K562 (cell line): ENCODE results near the gene SGPP1. TPM values are rescaled to one million over a fixed set of nuclear protein-coding genes. Genes with fewer than 3 reads are reported as not detected.
"Not testable (repeated sequence)": the region's sequence is repeated elsewhere in the genome, so short reads cannot be mapped to it uniquely, and the experiment has no call there.

Experiments used
- ATAC-seq: fragments of 200-7000 bp; cut with Tn5 transposase; 3 replicates; pipeline ENCODE4 v1.9.1; 2020; ENCODE audit warnings: moderate library complexity
- BruUV-seq: library from RNA; stranded (reverse); fragments of 400-500 nt; replicated peaks from 2 replicates; lab custom pipeline; 2021; lab: Mats Ljungman, UMichigan
- CTCF ChIA-PET: fragments of 300-600 bp; formaldehyde crosslinking; extraction: SDS; loops from one replicate; lab custom pipeline; 2021; ENCODE audit warnings: low intra/inter-chr PET ratio; lab: Yijun Ruan, JAX
- POLR2A ChIA-PET: fragments of 300-600, 350-650 bp; sonication (Branson Sonifier 250); formaldehyde crosslinking; extraction: SDS; loops from one replicate; lab custom pipeline; 2021; ENCODE audit warnings: antibody characterized with exemption, inconsistent platforms; lab: Yijun Ruan, JAX
- DNase-seq, 4 experiments: peaks; one replicate each; pipeline versions ENCODE4 v3.0.0 to v3.0.0-alpha.2; 2011 to 2018; ENCODE audit warnings: low spot score in 3 of 4, mixed read lengths in 3 of 4; ENCODE audit errors: extremely low read depth in 1 of 4
- FAIRE-seq: peaks from 2 replicates; lab custom pipeline; 2011; peaks lifted over from hg19 to GRCh38; lab: Jason Lieb, UNC
- H2AFZ ChIP-seq: 2 replicates; pipeline ENCODE4 v1.6.0; 2011; ENCODE audit warnings: low read depth, low read length, control low read depth, inconsistent platforms
- H3K27ac ChIP-seq: fragments of 200-600 bp; 3 replicates; pipeline ENCODE4 v1.8.0; 2011; ENCODE audit warnings: low read depth, mild to moderate bottlenecking, control low read depth, inconsistent platforms, low read length, moderate library complexity, mixed read lengths; ENCODE audit errors: extremely low read depth
- H3K27me3 ChIP-seq, 2 experiments: fragments of 300-600 bp in 1 of 2; 2 replicates in 1 of 2; 3 replicates in 1 of 2; pipeline versions ENCODE4 v1.6.0 to v1.8.0; 2011; ENCODE audit warnings: inconsistent platforms in 2 of 2, low read length in 2 of 2, mild to moderate bottlenecking in 1 of 2, mixed read lengths in 1 of 2, moderate library complexity in 1 of 2; ENCODE audit not compliant: control insufficient read depth in 2 of 2, insufficient read depth in 2 of 2
- H3K36me3 ChIP-seq: fragments of 300-600 bp; 3 replicates; pipeline ENCODE4 v1.8.0; 2011; ENCODE audit warnings: mild to moderate bottlenecking, low read length, inconsistent platforms; ENCODE audit not compliant: control insufficient read depth, insufficient read depth
- H3K4me1 ChIP-seq, 2 experiments: fragments of 200-600 bp in 1 of 2; replicated peaks in 1 of 2; 2 replicates in 1 of 2; 3 replicates in 1 of 2; pipeline versions ENCODE4 v1.5.1 to v1.8.0; 2011; ENCODE audit warnings: inconsistent platforms in 2 of 2, low read length in 2 of 2, mild to moderate bottlenecking in 1 of 2, mixed read lengths in 1 of 2, moderate library complexity in 1 of 2; ENCODE audit not compliant: control insufficient read depth in 2 of 2, insufficient read depth in 2 of 2
- H3K4me2 ChIP-seq: 2 replicates; pipeline ENCODE4 v1.6.1; 2011; ENCODE audit warnings: low read length, control low read depth, inconsistent platforms, mixed read lengths; ENCODE audit not compliant: insufficient read depth
- H3K4me3 ChIP-seq: fragments of 200-600 bp; sonication (generic), shearing (Covaris generic); 2 replicates; pipeline ENCODE4 v1.5.1; 2016; ENCODE audit warnings: control low read depth, inconsistent platforms
- H3K79me2 ChIP-seq: fragments of 200-600 bp; 3 replicates; pipeline ENCODE4 v1.8.0; 2011; ENCODE audit warnings: low read length, inconsistent platforms; ENCODE audit not compliant: control insufficient read depth, insufficient read depth
- H3K9ac ChIP-seq, 2 experiments: 2 replicates each; pipeline versions ENCODE4 v1.6.0 to v1.6.1; 2011; ENCODE audit warnings: low read depth in 2 of 2, low read length in 2 of 2, control low read depth in 1 of 2, inconsistent platforms in 1 of 2, mild to moderate bottlenecking in 1 of 2, mixed read lengths in 1 of 2; ENCODE audit not compliant: insufficient read depth in 1 of 2
- H3K9me1 ChIP-seq: one replicate; pipeline ENCODE4 v1.6.0; 2011; ENCODE audit warnings: inconsistent platforms, mild to moderate bottlenecking, low read length, moderate library complexity; ENCODE audit not compliant: control insufficient read depth, insufficient read depth
- H3K9me3 ChIP-seq: replicated peaks from 2 replicates; pipeline ENCODE4 v1.5.1; 2011; ENCODE audit warnings: low read depth, low read length, inconsistent platforms; ENCODE audit not compliant: control insufficient read depth, insufficient read depth
- H4K20me1 ChIP-seq: replicated peaks from 2 replicates; pipeline ENCODE4 v1.6.1; 2011; ENCODE audit warnings: low read length, inconsistent platforms, mixed read lengths; ENCODE audit not compliant: control insufficient read depth, insufficient read depth
- KAT7 ChIP-seq: sonication (generic); formaldehyde crosslinking; IDR thresholded peaks from 2 replicates; pipeline ENCODE4 v1.8.0; 2022; ENCODE audit warnings: missing genetic modification reagents, mild to moderate bottlenecking, borderline replicate concordance
- TOE1 ChIP-seq, 2 experiments: fragments of 450-650 bp in 1 of 2; sonication (generic) in 1 of 2; formaldehyde crosslinking in 1 of 2; IDR thresholded peaks; 2 replicates each; pipeline versions ENCODE4 v1.7.1 to v1.8.0; 2016 to 2022; ENCODE audit warnings: borderline replicate concordance in 2 of 2, mild to moderate bottlenecking in 2 of 2, antibody characterized with exemption in 1 of 2, inconsistent platforms in 1 of 2, low read depth in 1 of 2, missing genetic modification reagents in 1 of 2, moderate library complexity in 1 of 2
- ZNF778 ChIP-seq: fragments of 450-650 bp; formaldehyde crosslinking; IDR thresholded peaks from 2 replicates; pipeline ENCODE4 v1.4.0; 2020; ENCODE audit warnings: mild to moderate bottlenecking, moderate library complexity
- WGBS: fragments of 100-300 bp; shearing (Covaris generic); methylation state at CpG from one replicate; pipeline ENCODE4 v1.1.6; 2016; ENCODE audit warnings: low coverage, mixed read lengths; ENCODE audit not compliant: insufficient coverage; ENCODE audit errors: missing lambda C conversion rate; 5-methylcytosine and 5-hydroxymethylcytosine counted together
- in situ Hi-C: fragments of 300-500 bp; cut with MboI; formaldehyde crosslinking; loops from 4 replicates; pipeline ENCODE4 v1.15.0; 2018; ENCODE audit warnings: inconsistent platforms, mixed read lengths
- intact Hi-C: fragments of 100-400 bp; cut with micrococcal nuclease; formaldehyde crosslinking; loops from 2 replicates; pipeline ENCODE4 v1.14.2; 2022
- polyA plus RNA-seq, 8 experiments: library from polyadenylated mRNA; depleted of rRNA in 4 of 8; stranded (reverse) in 5 of 8; unstranded in 3 of 8; fragments of >200 nt; fragmentation: Nextera tagmentation in 2 of 8; fragmentation: Illumina TruSeq in 1 of 8; extraction: Ambion mirVana in 2 of 8; extraction: Trizol in 1 of 8; gene quantifications; 2 replicates each; pipeline versions ENCODE4 v1.2.1 to v1.2.3, GENCODE V29; 2011 to 2014; ENCODE audit warnings: inconsistent platforms in 1 of 8, missing spikeins in 1 of 8
- total RNA-seq, 7 experiments: library from RNA; depleted of rRNA in 6 of 7; stranded (reverse); fragments of >200 nt in 6 of 7; fragmentation: Illumina TruSeq in 2 of 7; extraction: Trizol in 2 of 7; gene quantifications; 2 replicates each; pipeline versions ENCODE4 v1.2.1 to v1.2.3, GENCODE V29; 2011 to 2021; ENCODE audit warnings: low replicate concordance in 1 of 7
- TF ChIP-seq, protein P1 (sequence below): fragments of 450-650 bp; formaldehyde crosslinking; IDR thresholded peaks from 2 replicates; pipeline ENCODE4 v1.4.0; 2020; ENCODE audit warnings: mild to moderate bottlenecking, mixed read lengths
- TF ChIP-seq, protein P2 (sequence below): sonication (generic); formaldehyde crosslinking; IDR thresholded peaks from 2 replicates; pipeline ENCODE4 v1.8.0; 2023; ENCODE audit warnings: mild to moderate bottlenecking, missing genetic modification reagents

SGPP1 gene
- total and polyA plus RNA-seq, 9 of the 15 experiments (the other 6 are each of a cell fraction or from before 2014, with no cell fraction given) = 2.2 to 7.3 (median 5.6) TPM

- Histone ChIP-seq H4K20me1 (no peaks in the 10 kb centered on the region), H3K79me2 (no peaks in the 10 kb centered on the region), H3K9me3 (no peaks in the 10 kb centered on the region), H3K4me3 (no peak overlapping the region), H3K4me2 (no peak overlapping the region), H3K27ac (no peak overlapping the region), H3K36me3 (no peaks in the 10 kb centered on the region), H3K27me3 (no peaks in the 10 kb centered on the region; a peak in 1 of 5 replicates), H2AFZ (no peak overlapping the region), H3K9me1 (no peaks in the 10 kb centered on the region), H3K4me1 (no peaks in the 10 kb centered on the region; a peak in 1 of 5 replicates), H3K9ac (no peak overlapping the region)
- in situ Hi-C loops (no loop called here), intact Hi-C loops (no loop called here)
- no peak for DNase-seq
- no peak for FAIRE-seq
- BruUV-seq = no TSS peak
- no peak for ATAC-seq
- ChIA-PET CTCF (no interaction called here), POLR2A (no interaction called here)
- 2% methylated on average over 6 of the region's 6 CpGs for WGBS
- no peak for TF ChIP-seq ZNF778
- TF ChIP-seq, protein P1, sequence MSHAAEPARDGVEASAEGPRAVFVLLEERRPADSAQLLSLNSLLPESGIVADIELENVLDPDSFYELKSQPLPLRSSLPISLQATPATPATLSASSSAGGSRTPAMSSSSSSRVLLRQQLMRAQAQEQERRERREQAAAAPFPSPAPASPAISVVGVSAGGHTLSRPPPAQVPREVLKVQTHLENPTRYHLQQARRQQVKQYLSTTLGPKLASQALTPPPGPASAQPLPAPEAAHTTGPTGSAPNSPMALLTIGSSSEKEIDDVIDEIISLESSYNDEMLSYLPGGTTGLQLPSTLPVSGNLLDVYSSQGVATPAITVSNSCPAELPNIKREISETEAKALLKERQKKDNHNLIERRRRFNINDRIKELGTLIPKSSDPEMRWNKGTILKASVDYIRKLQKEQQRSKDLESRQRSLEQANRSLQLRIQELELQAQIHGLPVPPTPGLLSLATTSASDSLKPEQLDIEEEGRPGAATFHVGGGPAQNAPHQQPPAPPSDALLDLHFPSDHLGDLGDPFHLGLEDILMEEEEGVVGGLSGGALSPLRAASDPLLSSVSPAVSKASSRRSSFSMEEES (CRISPR knock-in tag) = no peak
- TF ChIP-seq, protein P2, sequence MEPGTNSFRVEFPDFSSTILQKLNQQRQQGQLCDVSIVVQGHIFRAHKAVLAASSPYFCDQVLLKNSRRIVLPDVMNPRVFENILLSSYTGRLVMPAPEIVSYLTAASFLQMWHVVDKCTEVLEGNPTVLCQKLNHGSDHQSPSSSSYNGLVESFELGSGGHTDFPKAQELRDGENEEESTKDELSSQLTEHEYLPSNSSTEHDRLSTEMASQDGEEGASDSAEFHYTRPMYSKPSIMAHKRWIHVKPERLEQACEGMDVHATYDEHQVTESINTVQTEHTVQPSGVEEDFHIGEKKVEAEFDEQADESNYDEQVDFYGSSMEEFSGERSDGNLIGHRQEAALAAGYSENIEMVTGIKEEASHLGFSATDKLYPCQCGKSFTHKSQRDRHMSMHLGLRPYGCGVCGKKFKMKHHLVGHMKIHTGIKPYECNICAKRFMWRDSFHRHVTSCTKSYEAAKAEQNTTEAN (CRISPR knock-in tag) = no peak
- TF ChIP-seq TOE1 (IDR thresholded peaks at IDR 0.05; ENCODE audit: borderline replicate concordance) = no peak
- no peak for TF ChIP-seq TOE1 (CRISPR knock-in tag; IDR thresholded peaks at IDR 0.05; ENCODE audit: borderline replicate concordance, low read depth)
- TF ChIP-seq KAT7 (CRISPR knock-in tag) = no peak
Observed at GRCh38 chr14:63752449-63753169, 24.7 kb upstream of the SGPP1 start.

- ATAC-seq, FAIRE-seq, H3K36me3 ChIP-seq, H2AFZ ChIP-seq, H3K4me2 ChIP-seq, H3K79me2 ChIP-seq, H3K9me1 ChIP-seq, H3K27ac ChIP-seq, CTCF ChIA-PET, H3K9me3 ChIP-seq, H3K9ac ChIP-seq, BruUV-seq, H3K27me3 ChIP-seq, in situ Hi-C loops, H3K4me1 ChIP-seq, H4K20me1 ChIP-seq, intact Hi-C loops, H3K4me3 ChIP-seq, DNase-seq, POLR2A ChIA-PET: not testable (repeated sequence)
- no CpG with 5 or more reads among the region's 39 CpGs for WGBS
Observed at GRCh38 chr14:63751076-63751475, 23.2 kb upstream of the SGPP1 start.
